Stimulated activated naive CD8-positive, alpha-beta T cell treated with anti-CD3 and anti-CD28 coated beads, Interleukin-15, amount 100 ng/mL, for 72 hours (primary cell): ENCODE results near the gene ARID1B.
A peak's percentile ranks its signal among the peaks of the same experiment; 100 is the strongest.

Experiments
- ATAC-seq: fragments of 150-1000 bp; cut with Tn5 transposase; 2 replicates; pipeline ENCODE4 v1.10.0; 2021; ENCODE audit warnings: mild to moderate bottlenecking, moderate library complexity
- DNase-seq, 2 donors: peaks; one replicate each; pipeline ENCODE4 v3.0.0; 2021 to 2022
- H3K27ac Mint-ChIP-seq, 2 donors: one replicate each; pipeline ENCODE4 v1.8.0; 2022; ENCODE audit warnings: mild to moderate bottlenecking in 2 of 2, mixed read lengths in 2 of 2, moderate library complexity in 2 of 2
- H3K27me3 Mint-ChIP-seq: one replicate; pipeline ENCODE4 v1.8.0; 2022; ENCODE audit warnings: mixed read lengths
- H3K4me1 Mint-ChIP-seq: one replicate; pipeline ENCODE4 v1.8.0; 2022; ENCODE audit warnings: mild to moderate bottlenecking, mixed read lengths
- H3K4me3 Mint-ChIP-seq, 2 donors: one replicate each; pipeline ENCODE4 v1.8.0; 2022; ENCODE audit warnings: mild to moderate bottlenecking in 2 of 2, mixed read lengths in 2 of 2, moderate library complexity in 1 of 2
- H3K9me3 Mint-ChIP-seq, 2 donors: one replicate each; pipeline ENCODE4 v1.8.0; 2022; ENCODE audit warnings: mixed read lengths in 2 of 2

The ARID1B gene

DNA sequence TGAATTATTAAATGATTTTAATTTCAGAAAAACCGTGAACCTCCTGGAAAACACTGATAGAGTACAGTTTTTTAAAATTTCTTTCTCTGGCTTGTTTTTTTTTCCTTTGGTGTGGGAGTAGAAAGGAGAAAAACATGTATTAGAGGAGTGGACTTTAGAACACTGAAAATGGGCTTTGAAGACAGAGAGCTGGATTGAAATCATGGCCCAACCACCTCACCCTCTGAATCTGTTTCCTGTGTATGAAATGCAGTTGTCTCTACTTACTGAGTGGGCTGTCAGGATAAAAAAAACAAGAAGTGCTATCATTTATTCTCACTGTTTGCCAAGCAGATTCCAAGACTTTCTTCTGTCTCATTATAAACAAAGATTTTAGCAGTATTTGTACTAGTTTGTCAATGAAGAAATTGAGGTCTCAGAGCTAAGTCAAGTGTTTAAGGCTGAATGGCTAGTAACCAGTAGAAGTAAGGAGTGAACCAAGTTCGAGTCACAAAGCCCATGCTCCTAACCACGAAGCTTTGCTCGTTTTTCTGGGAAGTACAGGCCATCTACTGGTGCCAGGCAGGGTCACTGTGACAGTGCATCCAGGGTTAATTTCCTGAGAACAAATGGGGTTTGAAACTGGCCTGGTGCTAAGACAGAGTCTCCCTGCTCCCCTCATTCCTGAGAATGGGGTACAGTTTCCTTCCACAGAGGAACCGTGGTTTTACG is 289.8 kb downstream of the ARID1B start:
- DNase-seq (no peak), ATAC-seq (no peak)
- H3K9me3 Mint-ChIP-seq = no peaks in the 10 kb centered on the region
- peak overlapping the region; percentile 4 to 23 for H3K27ac Mint-ChIP-seq
- no peaks in the 10 kb centered on the region for H3K27me3 Mint-ChIP-seq
- H3K4me3 Mint-ChIP-seq = peak overlapping the region in 1 of 2 donors; percentile 6
- H3K4me1 Mint-ChIP-seq = peaks cover 74% of the 10 kb centered on the region

DNA sequence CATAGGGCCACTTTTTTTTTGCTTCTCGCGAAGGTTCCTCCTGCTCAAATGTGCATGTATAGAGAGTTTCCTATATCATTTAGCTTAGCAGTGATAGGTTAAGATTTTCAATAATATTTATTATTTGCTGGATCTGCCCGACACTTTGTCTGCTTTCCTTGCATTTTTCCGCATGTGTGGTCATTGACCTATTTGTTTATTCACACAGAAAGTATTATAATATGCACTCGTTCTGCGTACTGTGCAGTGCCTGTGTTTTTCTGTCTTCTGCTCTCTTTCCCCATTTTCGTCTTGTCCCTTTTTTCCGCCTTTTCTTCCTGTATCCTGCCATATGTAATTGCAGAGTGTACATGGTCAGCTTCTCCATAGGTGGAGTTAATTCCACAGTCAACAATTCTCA is 290.3 kb downstream of the ARID1B start:
- Mint-ChIP-seq H3K4me3 (peak overlapping the region in 1 of 2 donors; percentile 23), H3K4me1 (peaks cover 70% of the 10 kb centered on the region), H3K27me3 (no peaks in the 10 kb centered on the region), H3K9me3 (no peaks in the 10 kb centered on the region), H3K27ac (peak overlapping the region in 1 of 2 donors; percentile 87)
- DNase-seq (no peak), ATAC-seq (no peak)

- DNase-seq = no peak
- no peaks in the 10 kb centered on the region for H3K27me3 Mint-ChIP-seq
- ATAC-seq = peak; percentile 97
- peak overlapping the region in 1 of 2 donors; percentile 71 for H3K27ac Mint-ChIP-seq
- peak overlapping the region; percentile 42 to 45 for H3K4me3 Mint-ChIP-seq
- peaks cover 62% of the 10 kb centered on the region for H3K4me1 Mint-ChIP-seq
- H3K9me3 Mint-ChIP-seq = no peaks in the 10 kb centered on the region
Observed at GRCh38 chr6:157068691-157069324, 291.6 kb downstream of the ARID1B start.

GRCh38 chr6:157069585-157069984 is 292.4 kb downstream of the ARID1B start:
- ATAC-seq = no peak
- Mint-ChIP-seq H3K27me3 (no peaks in the 10 kb centered on the region), H3K4me1 (peaks cover 55% of the 10 kb centered on the region), H3K9me3 (no peaks in the 10 kb centered on the region), H3K4me3 (no peak overlapping the region), H3K27ac (no peak overlapping the region)
- no peak for DNase-seq

DNA sequence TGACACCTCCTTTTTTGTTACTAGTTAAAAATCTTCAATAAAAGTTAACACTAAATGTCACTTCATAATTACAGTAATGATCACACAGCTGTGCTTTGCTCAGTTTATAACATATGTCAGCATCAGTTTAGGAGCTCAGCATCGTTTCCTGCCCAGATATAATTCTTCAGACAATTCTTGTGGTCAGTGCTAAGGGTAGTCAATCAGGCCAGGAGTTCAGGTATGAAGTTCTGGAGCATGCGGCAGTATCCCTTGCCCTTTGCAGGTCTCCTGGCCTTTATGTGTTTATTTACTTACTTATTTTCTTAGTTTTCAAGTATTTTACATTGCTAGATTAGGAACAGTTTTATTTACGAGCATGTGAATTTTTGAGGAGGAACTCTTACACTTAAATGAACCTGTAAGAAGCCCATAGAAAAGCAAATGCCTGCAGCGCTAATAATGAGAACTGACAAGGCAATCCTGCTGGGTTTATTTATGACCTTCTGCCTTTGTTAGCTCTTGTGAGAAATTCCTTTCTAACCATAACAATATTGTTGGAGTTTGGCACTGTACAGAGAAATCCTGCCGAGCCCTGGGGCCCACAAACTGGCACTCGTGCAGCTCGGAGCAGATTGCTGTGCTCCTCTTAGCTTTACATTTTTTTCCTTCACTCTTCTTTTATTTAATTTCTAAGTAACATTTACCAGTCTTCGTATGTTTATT is 293.4 kb downstream of the ARID1B start:
- peak overlapping the region in 1 of 2 donors; percentile 44 for H3K27ac Mint-ChIP-seq
- no peaks in the 10 kb centered on the region for H3K9me3 Mint-ChIP-seq
- no peak overlapping the region for H3K4me3 Mint-ChIP-seq
- peaks cover 55% of the 10 kb centered on the region for H3K4me1 Mint-ChIP-seq
- H3K27me3 Mint-ChIP-seq = no peaks in the 10 kb centered on the region
- no peak for ATAC-seq
- no peak for DNase-seq

- Mint-ChIP-seq H3K27ac (no peak overlapping the region), H3K4me1 (peaks cover 53% of the 10 kb centered on the region), H3K4me3 (no peak overlapping the region)
Observed at GRCh38 chr6:157072128-157072527, 294.9 kb downstream of the ARID1B start.

DNA sequence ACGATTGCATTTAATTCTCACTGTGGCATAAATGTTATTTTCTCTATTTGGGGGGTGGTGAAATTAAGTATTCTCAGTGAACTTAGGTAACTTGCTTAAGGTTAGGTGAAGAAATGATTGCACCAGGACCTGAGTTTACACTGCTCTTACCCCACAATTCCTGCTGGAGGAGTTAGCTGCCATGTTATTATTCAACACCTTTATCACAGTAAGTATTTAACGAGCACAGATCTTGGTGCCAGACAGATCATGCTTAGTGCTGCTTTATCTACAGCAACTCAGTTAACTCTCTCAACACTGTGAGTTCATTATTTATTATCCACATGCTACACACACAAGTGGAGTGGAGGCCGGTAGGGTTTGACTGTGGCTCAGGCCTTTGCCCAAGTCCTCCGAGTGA is 296.4 kb downstream of the ARID1B start:
- H3K9me3 Mint-ChIP-seq = no peaks in the 10 kb centered on the region
- H3K27ac Mint-ChIP-seq = no peak overlapping the region
- DNase-seq (no peak), ATAC-seq (no peak)
- no peak overlapping the region for H3K4me3 Mint-ChIP-seq
- H3K27me3 Mint-ChIP-seq = no peaks in the 10 kb centered on the region
- peaks cover 46% of the 10 kb centered on the region for H3K4me1 Mint-ChIP-seq

More at GRCh38 chr6:157072128-157072527, 294.9 kb downstream of the ARID1B start:
- Mint-ChIP-seq H3K9me3 (no peaks in the 10 kb centered on the region), H3K27me3 (no peaks in the 10 kb centered on the region)
- DNase-seq (no peak), ATAC-seq (no peak)

GRCh38 chr6:157074969-157075368 is 297.8 kb downstream of the ARID1B start:
- peaks cover 46% of the 10 kb centered on the region for H3K4me1 Mint-ChIP-seq
- peak overlapping the region in 1 of 2 donors; percentile 67 for H3K4me3 Mint-ChIP-seq
- no peak for ATAC-seq
- no peak for DNase-seq
- no peak overlapping the region for H3K27ac Mint-ChIP-seq
- no peaks in the 10 kb centered on the region for H3K27me3 Mint-ChIP-seq
- no peaks in the 10 kb centered on the region for H3K9me3 Mint-ChIP-seq

- DNase-seq = peak; percentile 12 to 63
- Mint-ChIP-seq H3K27me3 (no peaks in the 10 kb centered on the region), H3K27ac (peak overlapping the region; percentile 83 to 94), H3K4me1 (peaks cover 40% of the 10 kb centered on the region), H3K9me3 (no peaks in the 10 kb centered on the region), H3K4me3 (peak overlapping the region; percentile 48 to 67)
- ATAC-seq = peak; percentile 97
Observed at GRCh38 chr6:157075549-157076450, 298.6 kb downstream of the ARID1B start.

DNA sequence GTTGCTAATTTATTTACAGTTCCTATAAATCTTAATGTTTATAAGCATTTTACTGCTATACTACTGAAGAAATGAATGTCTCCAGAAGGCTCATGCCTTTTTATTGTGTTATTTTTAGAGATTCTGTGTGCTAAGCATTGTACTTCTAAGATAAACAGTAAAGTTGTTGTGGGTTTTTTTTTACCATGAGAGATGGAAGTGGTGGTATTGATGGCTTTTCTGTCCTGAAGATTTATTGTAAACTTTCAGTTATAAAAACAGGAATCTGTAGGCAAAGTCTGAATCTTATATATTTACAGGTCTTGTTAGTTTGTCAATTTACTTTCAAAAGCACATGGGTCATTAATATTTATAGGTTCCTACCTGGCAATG is 299.3 kb downstream of the ARID1B start:
- DNase-seq = no peak
- Mint-ChIP-seq H3K27ac (peak overlapping the region in 1 of 2 donors; percentile 44), H3K9me3 (no peaks in the 10 kb centered on the region), H3K4me3 (peak overlapping the region; percentile 28 to 48), H3K4me1 (peaks cover 35% of the 10 kb centered on the region), H3K27me3 (no peaks in the 10 kb centered on the region)
- ATAC-seq = no peak

- peaks cover 42% of the 10 kb centered on the region for H3K4me1 Mint-ChIP-seq
- DNase-seq (no peak), ATAC-seq (no peak)
- no peaks in the 10 kb centered on the region for H3K9me3 Mint-ChIP-seq
- H3K27ac Mint-ChIP-seq = peak overlapping the region in 1 of 2 donors; percentile 64
- no peak overlapping the region for H3K4me3 Mint-ChIP-seq
- H3K27me3 Mint-ChIP-seq = no peaks in the 10 kb centered on the region
Observed at GRCh38 chr6:157077251-157077650, 300.1 kb downstream of the ARID1B start.

GRCh38 chr6:157078326-157078725 is 301.1 kb downstream of the ARID1B start:
- DNase-seq = no peak
- Mint-ChIP-seq H3K27ac (no peak overlapping the region), H3K4me3 (no peak overlapping the region), H3K27me3 (no peaks in the 10 kb centered on the region), H3K9me3 (no peaks in the 10 kb centered on the region), H3K4me1 (peaks cover 46% of the 10 kb centered on the region)
- no peak for ATAC-seq

- ATAC-seq (peak; percentile 4), DNase-seq (no peak)
- no peak overlapping the region for H3K27ac Mint-ChIP-seq
- H3K27me3 Mint-ChIP-seq = no peaks in the 10 kb centered on the region
- H3K4me1 Mint-ChIP-seq = peaks cover 46% of the 10 kb centered on the region
- no peak overlapping the region for H3K4me3 Mint-ChIP-seq
- H3K9me3 Mint-ChIP-seq = no peaks in the 10 kb centered on the region
Observed at GRCh38 chr6:157079277-157079676, 302.1 kb downstream of the ARID1B start.

GRCh38 chr6:157079771-157080170 is 302.6 kb downstream of the ARID1B start:
- Mint-ChIP-seq H3K9me3 (no peaks in the 10 kb centered on the region), H3K4me1 (peaks cover 46% of the 10 kb centered on the region), H3K27ac (no peak overlapping the region), H3K27me3 (no peaks in the 10 kb centered on the region), H3K4me3 (no peak overlapping the region)
- no peak for DNase-seq
- ATAC-seq = no peak

- peaks cover 39% of the 10 kb centered on the region for H3K4me1 Mint-ChIP-seq
- DNase-seq = no peak
- H3K4me3 Mint-ChIP-seq = no peak overlapping the region
- no peaks in the 10 kb centered on the region for H3K27me3 Mint-ChIP-seq
- H3K27ac Mint-ChIP-seq = no peak overlapping the region
- no peaks in the 10 kb centered on the region for H3K9me3 Mint-ChIP-seq
- ATAC-seq = no peak
Observed at GRCh38 chr6:157080986-157081391, 303.8 kb downstream of the ARID1B start.
